ENCODE data around the gene MRPS18C.

Gene MRPS18C

DNA sequence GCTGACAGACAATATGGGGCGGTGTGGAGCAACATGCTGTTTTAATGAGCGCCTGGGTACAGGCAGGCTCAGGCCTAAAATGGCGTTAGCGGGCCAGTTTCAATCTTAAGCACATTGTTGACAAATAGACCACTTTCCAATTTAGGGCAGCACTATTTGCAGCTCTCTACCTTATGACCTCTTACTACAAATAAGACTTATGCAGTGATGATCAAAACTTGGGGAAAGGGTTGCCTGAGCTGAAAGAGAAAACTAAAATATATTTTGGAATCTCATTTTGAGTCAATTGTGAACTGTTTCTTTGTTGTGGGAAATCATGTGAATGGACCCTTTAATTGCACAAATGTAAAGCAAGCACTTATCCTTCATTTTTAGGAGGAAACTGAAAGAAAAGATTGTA lies 54.6 kb downstream of the MRPS18C start:
- H2AFZ ChIP-seq (ENCODE audit: low read depth, low read length), result no peak overlapping the region
- H3K79me2 ChIP-seq (ENCODE audit: insufficient read depth, low read length), result no peaks in the 10 kb centered on the region
- ATAC-seq (ENCODE audit: insufficient read depth, low read depth), result no peak
- H3K27ac ChIP-seq (ENCODE audit: low read length), result no peak overlapping the region
- H4K20me1 ChIP-seq (ENCODE audit: insufficient read depth, low read length), result no peaks in the 10 kb centered on the region
- H3K4me3 ChIP-seq (ENCODE audit: low read depth in 1 of 2, low read length in 2 of 2), result no peak overlapping the region
- no peak overlapping the region for H3K9ac ChIP-seq (ENCODE audit: low read depth, low read length)
- DNase-seq, result no peak
- no peaks in the 10 kb centered on the region for H3K36me3 ChIP-seq (ENCODE audit: insufficient read depth, low read length)
- H3K27me3 ChIP-seq (ENCODE audit: insufficient read depth, low read length, poor library complexity), result no peaks in the 10 kb centered on the region
- H3K4me1 ChIP-seq (ENCODE audit: insufficient read depth, low read length), result no peaks in the 10 kb centered on the region
- no peak overlapping the region for H3K4me2 ChIP-seq (ENCODE audit: insufficient read depth, low read length)
- no peaks in the 10 kb centered on the region for H3K9me3 ChIP-seq (ENCODE audit: insufficient read depth, low read length, severe bottlenecking)
- TF ChIP-seq, protein P1, sequence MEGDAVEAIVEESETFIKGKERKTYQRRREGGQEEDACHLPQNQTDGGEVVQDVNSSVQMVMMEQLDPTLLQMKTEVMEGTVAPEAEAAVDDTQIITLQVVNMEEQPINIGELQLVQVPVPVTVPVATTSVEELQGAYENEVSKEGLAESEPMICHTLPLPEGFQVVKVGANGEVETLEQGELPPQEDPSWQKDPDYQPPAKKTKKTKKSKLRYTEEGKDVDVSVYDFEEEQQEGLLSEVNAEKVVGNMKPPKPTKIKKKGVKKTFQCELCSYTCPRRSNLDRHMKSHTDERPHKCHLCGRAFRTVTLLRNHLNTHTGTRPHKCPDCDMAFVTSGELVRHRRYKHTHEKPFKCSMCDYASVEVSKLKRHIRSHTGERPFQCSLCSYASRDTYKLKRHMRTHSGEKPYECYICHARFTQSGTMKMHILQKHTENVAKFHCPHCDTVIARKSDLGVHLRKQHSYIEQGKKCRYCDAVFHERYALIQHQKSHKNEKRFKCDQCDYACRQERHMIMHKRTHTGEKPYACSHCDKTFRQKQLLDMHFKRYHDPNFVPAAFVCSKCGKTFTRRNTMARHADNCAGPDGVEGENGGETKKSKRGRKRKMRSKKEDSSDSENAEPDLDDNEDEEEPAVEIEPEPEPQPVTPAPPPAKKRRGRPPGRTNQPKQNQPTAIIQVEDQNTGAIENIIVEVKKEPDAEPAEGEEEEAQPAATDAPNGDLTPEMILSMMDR (IDR thresholded peaks at IDR 0.05; ENCODE audit: borderline replicate concordance, extremely low read depth, low read length, poor library complexity, severe bottlenecking), result no peak
- TF ChIP-seq EZH2 (IDR thresholded peaks at IDR 0.05; ENCODE audit: borderline replicate concordance, low read depth, low read length, severe bottlenecking), result no peak

All from DND-41 (cell line).